Caki2 (cell line): ENCODE measurements around the gene ZFAND6. TPM values are rescaled to one million over a fixed set of nuclear protein-coding genes. Genes with fewer than 3 reads are reported as not detected.
A peak's percentile ranks its signal among the peaks of the same experiment; 100 is the strongest.
"Not testable (repeated sequence)": the region's sequence is repeated elsewhere in the genome, so short reads cannot be mapped to it uniquely, and the experiment has no call there.

Experiments used
- DNase-seq: peaks from one replicate; pipeline ENCODE4 v3.0.0-alpha.2; 2015; ENCODE audit warnings: low read depth
- in situ Hi-C: cut with HindIII; loops from 2 replicates; pipeline ENCODE4 v1.10.0; 2016; ENCODE audit warnings: low sequenced_read_pairs, low pct_unique_long_range_greater_than_20kb, mixed read lengths
- total RNA-seq: library from RNA; depleted of rRNA; stranded (reverse); fragments of >200 nt; shearing (Covaris generic); gene quantifications from 2 replicates; pipeline ENCODE4 v1.2.3, GENCODE V29; 2014; ENCODE audit warnings: low replicate concordance

Gene ZFAND6
- total RNA-seq, 1 experiment from 2014 or later, result 105 TPM

DNA sequence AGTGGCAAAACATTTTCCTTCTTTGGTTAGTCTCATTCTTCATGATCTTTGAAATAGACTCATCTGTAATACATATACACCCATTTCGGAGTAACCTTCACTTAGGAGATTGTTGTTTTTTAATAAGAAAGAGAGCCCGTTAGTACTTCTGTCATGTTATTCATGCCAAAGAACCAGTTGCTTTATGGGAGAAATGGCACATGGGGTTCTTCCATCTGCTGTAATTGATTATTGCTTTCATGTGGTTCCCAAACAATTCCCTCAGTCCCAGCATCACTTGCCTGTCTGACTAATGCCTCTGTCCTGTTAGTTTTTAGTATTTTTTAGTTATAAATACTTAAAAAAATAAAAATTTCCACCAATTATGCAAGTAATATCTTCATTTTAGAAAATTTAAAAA, 59.5 kb downstream of the ZFAND6 start:
- DNase-seq, result no peak
- in situ Hi-C loops, result no loop called here

DNA sequence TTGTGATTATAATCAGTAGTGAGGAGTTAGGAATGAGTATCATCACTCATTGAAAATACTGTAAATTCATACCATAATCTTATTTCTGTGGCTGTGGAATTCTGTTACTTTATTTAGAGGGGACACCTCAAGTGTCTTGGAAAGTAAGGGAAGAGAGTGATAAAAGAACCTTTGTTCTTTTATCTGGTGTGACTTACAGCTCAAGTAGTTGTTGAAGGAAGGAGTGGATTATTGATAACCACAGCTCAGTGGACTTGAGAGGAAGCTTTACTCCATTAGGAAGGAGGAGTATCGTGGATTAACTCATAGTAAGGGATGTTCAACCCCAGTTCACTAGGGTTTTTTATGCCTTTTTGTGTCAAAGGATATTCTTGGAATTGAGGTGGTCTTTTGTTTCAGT, 61.2 kb downstream of the ZFAND6 start:
- no peak for DNase-seq
- in situ Hi-C loops, result no loop called here

DNA sequence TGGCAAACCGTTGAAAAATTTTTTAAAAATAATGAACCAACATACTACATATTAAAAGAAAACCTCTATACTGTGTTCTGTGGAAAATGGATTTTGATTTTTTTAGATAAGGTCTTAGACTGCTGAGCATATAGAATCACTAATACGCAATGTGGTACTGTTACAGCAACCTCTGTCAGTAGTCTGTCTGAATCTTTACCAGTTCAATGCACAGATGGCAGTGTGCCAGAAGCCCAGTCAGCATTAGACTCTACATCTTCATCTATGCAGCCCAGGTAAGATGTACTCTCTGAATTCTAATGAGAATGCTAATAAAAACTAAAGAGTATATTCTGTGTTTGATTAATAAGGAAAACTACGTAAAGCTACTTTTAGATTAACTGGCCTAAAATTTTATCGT, 62.1 kb downstream of the ZFAND6 start:
- no peak for DNase-seq
- in situ Hi-C loops, result no loop called here

DNA sequence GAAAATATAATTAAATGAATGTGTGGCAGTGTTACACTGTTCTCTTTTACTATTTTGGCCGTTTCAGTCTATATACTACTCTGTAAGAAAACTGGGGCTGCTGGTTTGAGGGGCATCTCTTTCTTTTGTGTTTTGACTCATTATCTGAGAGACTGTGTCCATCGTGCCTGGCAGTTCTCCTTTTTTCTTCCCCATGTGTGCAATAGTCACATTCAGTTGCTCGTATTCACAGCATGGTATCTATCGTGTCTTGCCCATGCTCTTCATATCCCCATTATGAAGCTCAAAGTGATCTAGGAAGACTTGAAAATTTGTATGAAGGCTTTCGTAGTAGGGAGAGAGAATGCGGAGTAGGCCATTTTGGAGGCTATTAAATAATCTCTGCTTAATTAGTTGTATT, 63.6 kb downstream of the ZFAND6 start:
- in situ Hi-C loops, result no loop called here
- DNase-seq, result no peak

DNA sequence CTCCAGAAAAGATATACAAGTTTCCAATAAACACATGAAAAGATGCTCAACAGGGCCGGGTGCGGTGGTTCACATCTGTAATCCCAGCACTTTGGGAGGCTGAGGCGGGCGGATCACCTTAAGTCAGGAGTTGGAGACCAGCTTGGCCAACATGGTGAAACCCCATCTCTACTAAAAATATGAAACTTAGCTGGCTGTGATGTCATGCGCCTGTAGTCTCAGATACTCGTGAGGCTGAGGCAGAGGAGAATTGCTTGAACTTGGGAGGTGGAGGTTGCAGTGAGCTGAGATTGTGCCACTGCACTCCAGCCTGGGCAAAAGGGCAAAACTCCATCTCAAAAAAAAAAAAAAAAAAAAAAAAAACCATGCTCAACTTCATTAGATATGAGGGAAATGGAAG, 67.8 kb downstream of the ZFAND6 start:
- in situ Hi-C loops, DNase-seq: not testable (repeated sequence)

DNA sequence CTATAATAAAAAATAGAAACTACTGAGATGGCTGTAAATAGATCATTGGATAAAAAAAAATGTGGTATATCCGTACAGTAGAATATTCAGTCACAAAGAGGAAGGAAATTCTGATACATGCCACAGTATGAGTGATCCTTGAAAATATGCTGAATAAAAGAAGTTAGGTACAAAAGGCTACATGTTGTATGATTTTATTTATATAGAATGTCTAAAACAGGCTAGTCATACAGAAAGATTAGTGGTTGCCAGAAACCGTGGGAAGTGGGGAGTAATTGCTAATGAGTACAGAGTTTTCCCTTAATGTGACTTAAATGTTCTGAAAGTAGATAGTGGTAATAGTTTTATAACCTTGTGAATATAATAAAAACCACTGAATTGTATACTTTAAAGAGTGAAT, 68.4 kb downstream of the ZFAND6 start:
- in situ Hi-C loops, result no loop called here
- no peak for DNase-seq

DNA sequence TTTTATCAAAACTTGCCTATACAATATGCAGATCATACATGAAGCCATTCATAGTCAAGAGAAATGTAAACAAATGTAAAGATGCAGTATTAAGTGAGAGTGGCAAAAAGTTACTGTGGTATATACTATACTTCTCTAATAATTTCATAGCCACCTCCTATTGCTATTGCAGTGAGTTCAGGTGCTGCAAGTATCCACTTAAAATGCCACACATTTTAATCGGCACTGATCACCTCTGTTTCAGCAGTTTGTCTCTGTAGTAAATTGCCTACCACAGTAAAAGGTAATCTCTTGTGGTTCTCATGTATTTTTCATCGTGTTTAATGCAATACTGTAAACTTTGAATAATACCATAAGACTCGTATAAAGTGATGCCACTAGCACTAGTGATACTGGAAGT, 72.9 kb downstream of the ZFAND6 start:
- no peak for DNase-seq
- in situ Hi-C loops, result no loop called here

DNA sequence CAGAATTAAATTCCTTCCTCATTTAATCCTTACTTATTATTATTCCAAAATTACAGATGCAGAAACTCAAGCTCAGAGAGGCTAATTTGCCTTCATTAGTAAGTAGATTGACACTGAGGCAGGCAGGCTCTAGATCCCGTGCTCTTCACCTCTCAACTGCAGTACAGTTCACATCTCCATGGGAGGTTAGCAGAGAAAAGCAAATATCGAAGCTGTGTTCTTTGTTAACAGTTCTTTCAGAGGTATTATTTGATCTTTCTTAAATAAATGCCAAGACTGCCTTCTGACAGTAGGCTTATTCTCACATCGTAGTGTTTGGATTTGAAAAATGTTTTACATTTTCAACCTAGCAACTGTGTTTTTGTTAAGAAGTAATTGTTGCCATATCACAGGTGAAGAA, 77.4 kb downstream of the ZFAND6 start:
- DNase-seq, result no peak
- in situ Hi-C loops, result no loop called here

DNA sequence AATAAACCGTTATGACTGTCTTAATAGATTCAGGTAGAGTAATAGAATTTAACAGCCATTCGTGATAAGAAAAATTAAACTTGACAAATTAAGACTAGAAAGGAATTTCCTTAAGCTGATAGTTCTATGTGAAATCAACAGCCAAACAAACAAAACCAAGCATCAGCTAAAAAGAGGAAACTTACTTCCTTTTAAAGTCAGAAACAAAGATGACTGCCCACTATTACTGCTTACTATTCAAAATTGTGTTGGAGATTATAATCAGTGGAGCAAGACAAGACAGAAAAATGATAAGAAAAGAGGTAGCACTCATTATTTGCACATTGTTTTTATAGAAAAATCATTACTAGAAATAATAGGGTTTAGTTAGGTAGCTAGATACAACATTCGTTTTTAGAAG, 79.5 kb downstream of the ZFAND6 start:
- in situ Hi-C loops, result no loop called here

DNA sequence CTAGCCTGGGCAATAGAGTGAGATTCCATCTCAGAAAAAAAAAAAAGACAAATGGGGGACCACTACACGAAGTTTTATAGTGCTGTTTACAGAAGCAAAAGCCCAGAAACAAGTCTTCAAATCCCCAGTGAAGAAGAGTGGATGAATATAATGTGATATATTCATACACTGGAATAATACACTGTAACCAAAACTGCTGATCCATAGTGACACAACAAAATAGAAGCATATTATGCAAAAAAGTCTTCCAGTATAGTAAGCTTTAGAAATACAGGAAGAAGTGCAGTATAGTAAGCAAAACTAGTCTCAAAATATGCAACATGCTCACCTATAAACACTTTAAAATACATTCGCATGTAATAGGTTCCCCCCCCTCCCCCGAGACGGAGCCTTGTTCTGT, 81.4 kb downstream of the ZFAND6 start:
- DNase-seq, result no peak
- in situ Hi-C loops, result no loop called here

More for the DNA sequence above, 79.5 kb downstream of the ZFAND6 start:
- DNase-seq, result no peak

DNA sequence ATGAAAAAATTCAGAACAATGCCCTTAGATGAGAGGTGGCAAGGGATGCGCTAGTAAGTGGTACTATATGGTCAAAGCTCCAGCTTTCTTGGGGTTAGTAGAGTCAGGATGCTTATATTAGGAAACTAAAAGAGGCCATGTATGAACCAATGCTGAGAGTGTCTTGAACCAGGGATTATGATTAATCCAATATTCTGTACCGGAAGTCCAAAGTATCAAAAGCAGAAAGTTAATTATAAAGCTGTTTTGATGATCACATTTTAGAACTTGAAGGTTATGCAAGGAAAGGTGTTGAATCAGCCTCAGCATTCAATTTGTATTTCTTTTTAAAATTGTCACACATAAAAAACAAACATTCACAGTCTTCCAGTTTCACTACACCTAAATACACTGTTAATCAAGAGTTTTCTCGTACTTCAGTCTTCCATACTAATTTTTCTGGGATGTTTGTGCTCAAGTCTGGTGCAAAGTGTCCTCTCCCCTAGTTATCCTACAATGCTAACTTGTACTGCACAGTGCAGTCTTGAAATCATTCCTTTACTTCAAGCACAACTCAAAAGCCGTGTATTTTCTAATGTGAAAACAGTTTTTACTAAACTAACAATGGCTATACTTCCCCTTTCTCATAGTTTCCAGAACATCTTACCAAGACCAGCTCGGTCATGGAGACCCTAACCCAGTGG, 82.6 kb downstream of the ZFAND6 start:
- DNase-seq, result no peak
- in situ Hi-C loops, result no loop called here

DNA sequence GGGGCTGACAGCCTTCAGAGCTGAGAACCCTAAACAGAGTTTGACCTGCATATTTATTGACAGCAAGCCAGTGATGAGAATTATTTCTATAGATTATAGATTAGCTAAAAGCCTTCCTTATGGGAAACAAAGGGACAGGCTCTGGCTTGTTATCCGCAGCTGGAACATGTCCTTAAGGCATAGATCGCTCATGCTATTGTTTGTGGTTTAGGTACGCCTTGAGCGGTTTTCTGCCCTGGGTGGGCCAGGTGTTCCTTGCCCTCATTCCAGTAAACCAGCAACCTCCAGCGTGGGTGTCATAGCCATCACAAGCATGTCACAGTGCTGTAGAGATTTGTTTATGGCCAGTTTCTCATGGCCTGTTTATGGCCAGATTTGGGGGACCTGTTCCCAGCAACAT, 83.2 kb downstream of the ZFAND6 start:
- DNase-seq, result no peak
- in situ Hi-C loops, result no loop called here

DNA sequence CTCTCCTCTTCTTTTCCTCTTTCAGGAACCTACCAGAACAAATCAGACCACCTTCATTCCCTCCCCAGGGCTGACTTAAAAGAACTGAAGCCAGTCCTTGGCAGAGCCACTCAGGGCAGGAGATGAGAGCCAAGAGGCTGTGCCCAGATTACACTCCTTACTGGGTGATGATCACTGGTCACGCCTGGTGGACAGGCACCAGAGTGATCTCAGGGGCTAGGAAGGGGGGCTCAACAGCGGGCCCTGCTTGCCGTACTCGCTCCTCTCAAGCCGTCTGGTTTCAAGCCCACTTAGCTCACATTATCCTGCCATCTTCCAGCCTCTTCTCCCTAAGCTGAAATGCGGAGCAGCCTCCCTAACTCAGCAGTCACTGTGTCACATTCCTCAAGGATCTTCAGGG, 91.7 kb downstream of the ZFAND6 start:
- in situ Hi-C loops, result no loop called here
- DNase-seq, result no peak

DNA sequence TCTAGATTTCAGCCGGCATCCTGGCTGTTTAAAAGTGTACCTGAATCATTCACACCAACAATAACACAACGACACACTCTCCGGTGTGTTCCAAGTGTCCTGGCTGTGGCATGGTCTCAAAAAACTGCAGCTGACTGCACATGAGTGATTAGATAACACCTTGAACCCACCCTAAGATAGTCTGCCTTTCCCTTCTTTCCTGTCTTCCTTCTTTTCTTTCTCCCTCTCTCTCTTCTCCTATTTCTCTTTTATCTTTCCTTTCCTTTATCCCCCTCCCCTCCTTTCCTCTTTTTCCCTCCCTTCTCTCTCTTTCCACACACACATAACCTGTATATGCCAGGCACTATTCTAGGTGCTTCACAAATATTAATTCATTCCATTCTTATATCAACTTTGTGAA, 92.1 kb downstream of the ZFAND6 start:
- in situ Hi-C loops, result no loop called here
- no peak for DNase-seq

DNA sequence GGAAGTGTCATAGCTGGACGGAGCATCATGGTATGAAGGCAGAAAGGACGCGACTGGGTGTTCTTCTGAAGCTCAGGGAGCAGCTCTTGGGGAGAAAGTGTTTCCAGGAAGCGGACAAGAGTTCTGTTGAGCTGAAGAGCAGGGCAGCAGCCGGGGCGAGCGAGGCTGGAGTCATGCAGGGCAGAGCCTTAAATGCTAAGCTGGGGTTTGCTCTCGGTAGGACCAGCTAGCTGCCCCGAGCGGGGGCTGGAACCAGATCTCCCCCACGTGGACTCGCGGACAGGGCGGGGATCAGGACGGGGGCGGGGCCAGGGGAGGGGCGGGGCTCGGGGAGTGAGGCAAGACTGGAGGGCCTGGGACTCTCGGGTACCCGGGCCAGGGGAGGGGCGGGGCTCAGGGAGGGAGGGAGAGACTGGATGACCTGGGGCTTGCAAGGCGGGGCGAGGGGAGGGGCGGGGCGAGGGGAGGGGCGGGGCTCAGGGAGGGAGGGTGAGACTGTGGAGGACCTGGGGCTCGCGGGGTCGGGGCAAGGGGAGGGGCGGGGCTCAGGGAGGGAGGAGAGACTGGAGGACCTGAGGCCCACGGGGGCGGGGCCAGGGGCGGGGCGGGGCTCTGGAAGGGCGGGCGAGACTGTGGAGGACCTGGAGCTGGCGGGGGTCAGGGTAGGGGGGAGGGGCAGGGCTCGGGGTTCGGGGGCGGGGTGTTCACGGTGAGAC, 92.9 kb downstream of the ZFAND6 start:
- in situ Hi-C loops, result no loop called here
- DNase-seq, result peak; percentile 61

DNA sequence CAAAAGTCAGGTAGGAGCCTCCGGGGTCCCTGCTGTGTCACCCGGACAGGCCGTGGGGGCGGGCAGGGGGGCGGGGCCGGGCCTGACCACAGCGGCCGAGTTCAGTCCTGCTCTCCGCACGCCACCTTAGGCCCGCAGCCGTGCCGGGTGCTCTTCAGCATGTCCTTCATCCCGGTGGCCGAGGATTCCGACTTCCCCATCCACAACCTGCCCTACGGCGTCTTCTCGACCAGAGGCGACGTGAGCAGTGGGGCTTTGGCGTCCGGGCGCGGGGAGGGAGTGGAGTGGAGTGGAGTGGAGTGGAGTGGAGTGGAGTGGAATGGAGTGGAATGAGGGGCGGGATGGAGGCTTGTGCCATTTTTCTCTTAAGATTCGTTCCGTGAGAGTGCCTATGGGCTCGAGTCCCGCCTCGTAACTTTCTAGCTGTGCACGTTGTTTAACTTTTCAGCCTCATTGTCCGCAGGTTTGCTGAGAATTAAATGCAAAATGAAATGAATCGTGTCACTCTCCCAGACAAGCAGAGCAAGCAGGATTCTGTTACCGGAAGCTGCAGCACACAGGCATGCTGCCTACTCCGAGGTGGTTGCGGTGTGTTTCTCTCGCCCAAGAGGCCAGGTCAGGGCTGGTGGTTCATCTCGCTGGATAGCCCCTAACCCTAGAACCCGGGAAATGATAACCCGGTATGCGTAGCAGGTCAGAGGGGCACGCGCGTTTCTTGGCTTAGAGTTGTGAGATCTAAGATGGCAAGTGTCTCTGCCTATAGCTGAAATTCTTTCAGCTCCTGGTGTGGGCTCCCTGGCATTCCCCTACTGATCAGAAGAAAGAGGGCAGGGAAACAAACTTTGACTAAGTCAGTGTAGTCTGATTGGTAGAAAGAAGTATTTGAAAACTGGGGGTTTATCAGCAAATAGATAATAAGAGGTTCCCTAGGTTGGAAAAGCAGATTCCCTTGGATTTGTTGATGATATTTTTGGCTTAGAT, 93.7 kb downstream of the ZFAND6 start, which contains the start of gene FAH:
Gene FAH (plus strand): TSS at position 104 of the 981 bp plus-strand sequence. CDS start 56 bp downstream, at position 160.
- in situ Hi-C loops, result no loop called here
- DNase-seq, result peak; percentile 66

DNA sequence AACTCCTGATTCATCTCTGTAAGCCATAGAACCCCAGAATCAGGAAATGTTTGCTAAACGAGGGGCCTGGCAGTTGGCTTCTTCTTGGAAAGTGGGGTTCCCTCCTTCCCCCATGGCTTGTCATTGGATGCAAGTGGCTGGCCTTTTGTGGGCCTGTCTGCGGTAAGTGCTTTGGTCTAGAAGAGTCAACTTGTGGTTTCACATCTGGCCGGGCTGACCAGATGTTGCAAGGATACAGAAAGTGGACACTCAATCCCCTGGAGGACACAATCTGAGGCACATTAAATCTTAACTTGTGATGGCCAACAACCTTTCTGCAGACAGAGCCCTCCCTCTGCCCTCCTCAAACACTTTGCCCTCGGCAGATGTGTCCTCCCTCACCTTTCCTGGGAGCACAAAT, 94.4 kb downstream of the ZFAND6 start:
- in situ Hi-C loops, result no loop called here
- no peak for DNase-seq

DNA sequence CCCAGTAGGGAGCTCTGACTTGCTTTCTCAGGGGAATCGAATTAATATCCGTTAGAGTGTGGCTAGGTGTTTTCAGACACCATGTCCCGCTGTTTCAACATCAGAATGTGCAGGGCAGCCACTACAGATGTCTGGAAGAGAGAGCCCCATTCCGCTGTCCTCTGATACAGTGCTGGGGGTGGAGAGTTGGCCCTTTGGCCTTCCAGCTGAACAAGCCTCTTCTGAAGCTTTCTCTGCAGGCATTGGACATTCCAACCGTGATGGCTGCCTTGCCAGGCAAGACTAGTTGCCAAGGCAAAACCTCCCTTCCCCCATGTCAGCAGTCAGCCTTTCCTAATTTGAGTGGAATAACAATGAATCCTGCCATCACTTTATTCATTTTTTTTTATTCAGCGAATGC, 94.9 kb downstream of the ZFAND6 start:
- in situ Hi-C loops, result no loop called here
- peak; percentile 56 for DNase-seq

DNA sequence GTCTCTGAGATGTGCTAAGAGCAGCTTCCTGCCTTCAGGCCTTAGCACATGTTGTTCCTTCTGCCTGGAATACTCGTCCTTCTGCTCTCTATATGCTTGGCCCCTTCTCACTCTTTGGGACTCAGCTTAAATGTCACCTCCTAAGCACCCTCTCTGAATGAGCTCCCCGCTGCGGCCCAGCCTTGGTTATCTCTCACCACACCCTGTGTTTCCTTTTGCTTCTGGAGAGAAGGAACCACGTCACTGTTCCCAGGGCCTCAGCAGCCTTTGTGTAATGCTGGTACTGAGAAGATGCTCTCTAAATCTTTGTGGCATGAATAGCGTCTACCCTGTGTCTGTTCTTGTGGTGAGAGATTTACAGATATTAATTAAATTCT, 95.5 kb downstream of the ZFAND6 start:
- in situ Hi-C loops, result no loop called here
- no peak for DNase-seq
